ENCODE results near the gene SETBP1.

The SETBP1 gene

DNA sequence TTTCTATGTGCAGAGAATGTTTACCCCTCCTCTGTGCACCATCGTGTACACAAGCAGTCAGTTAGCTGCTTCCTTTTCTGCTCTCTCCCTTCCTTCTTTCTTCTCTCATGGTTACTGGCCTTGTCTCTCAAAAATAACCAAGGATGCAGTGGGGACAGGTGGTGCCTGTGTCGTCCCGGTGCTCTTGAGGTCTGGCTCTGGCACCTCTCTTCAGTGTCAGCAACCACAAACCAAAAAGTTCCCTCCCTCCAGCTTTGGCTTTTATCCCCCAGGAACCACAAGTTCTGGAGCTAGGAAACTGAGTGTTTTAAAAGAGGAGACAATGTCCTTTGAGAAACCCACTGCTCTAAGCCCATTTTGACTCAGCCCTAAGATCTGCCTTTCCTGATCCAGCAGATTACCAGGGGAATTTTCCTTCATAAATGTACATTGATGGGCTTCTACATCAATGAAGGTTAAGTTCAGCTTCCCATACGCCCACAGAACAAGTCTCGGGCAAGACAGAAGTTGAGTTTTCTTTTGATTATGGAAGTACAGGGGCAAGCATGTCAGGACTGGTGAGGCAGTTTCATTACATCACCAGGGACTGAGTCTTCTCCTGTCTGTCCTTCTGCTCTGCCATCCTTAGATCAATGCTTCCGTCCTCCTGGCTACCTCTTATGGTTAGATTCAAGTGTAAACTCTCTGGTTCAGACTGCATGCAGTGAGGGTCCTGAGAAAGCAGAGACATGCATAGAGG, 232.2 kb downstream of the SETBP1 start:
- H3K23ac ChIP-seq (ENCODE audit: low read length): no peak overlapping the region
- no peak for DNase-seq

DNA sequence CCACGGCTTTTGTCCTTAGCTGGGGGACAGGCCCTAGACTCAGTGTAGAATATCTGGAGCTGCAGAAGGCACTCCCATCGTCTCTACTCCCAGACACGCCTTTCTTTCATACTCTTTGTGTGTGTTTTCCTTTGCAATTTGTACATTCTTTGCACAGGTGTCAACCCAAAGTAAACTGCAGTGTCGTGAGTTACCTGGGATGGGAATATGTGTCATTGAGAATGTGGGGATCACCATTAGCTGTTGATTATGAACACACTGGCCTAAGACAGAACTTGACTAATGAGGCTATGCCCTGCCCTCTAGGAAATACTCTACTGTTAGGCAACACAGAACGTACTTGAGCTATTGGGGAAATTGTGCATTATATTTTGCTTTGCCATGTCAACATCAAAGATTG, 233.3 kb downstream of the SETBP1 start:
- Histone ChIP-seq H3K56ac (ENCODE audit: low read length) (no peak overlapping the region), H3K4me2 (ENCODE audit: low read length) (no peak overlapping the region), H3K4me3 (ENCODE audit: low read length) (no peak overlapping the region), H3K27ac (ENCODE audit: low read depth, low read length) (no peak overlapping the region), H2BK5ac (ENCODE audit: low read length) (no peak overlapping the region), H2BK15ac (replicated peaks; ENCODE audit: low read depth) (no peak overlapping the region), H3K79me1 (ENCODE audit: low read length) (no peaks in the 10 kb centered on the region), H2BK120ac (ENCODE audit: low read depth, low read length) (no peak overlapping the region), H3K9ac (ENCODE audit: low read length) (no peak overlapping the region), H4K5ac (ENCODE audit: low read length) (no peak overlapping the region), H4K8ac (ENCODE audit: low read depth, low read length) (no peak overlapping the region), H3K36me3 (ENCODE audit: control insufficient read depth, insufficient read depth, low read length) (no peaks in the 10 kb centered on the region), H3K79me2 (ENCODE audit: control insufficient read depth, insufficient read depth, low read length) (no peaks in the 10 kb centered on the region), H3K27me3 (ENCODE audit: insufficient read depth, low read length, poor library complexity) (no peaks in the 10 kb centered on the region), H3K4me1 (ENCODE audit: control insufficient read depth, low read depth, low read length) (no peaks in the 10 kb centered on the region), H3K23ac (ENCODE audit: low read length) (no peak overlapping the region), H2AK5ac (ENCODE audit: low read length) (no peak overlapping the region), H3K18ac (ENCODE audit: low read length) (no peak overlapping the region), H3K4ac (ENCODE audit: low read depth, low read length) (no peak overlapping the region)
- DNase-seq: no peak
- WGBS (ENCODE audit: extremely low coverage, insufficient coverage, low lambda C conversion rate): no CpG with 5 or more reads among the region's 5 CpGs

More for the DNA sequence above, 232.2 kb downstream of the SETBP1 start:
- H3K79me1 ChIP-seq (ENCODE audit: low read length): no peaks in the 10 kb centered on the region
- no peak overlapping the region for H3K4me2 ChIP-seq (ENCODE audit: low read length)
- H3K4ac ChIP-seq (ENCODE audit: low read depth, low read length): no peak overlapping the region
- WGBS (ENCODE audit: extremely low coverage, insufficient coverage, low lambda C conversion rate): no CpG with 5 or more reads among the region's 6 CpGs
- no peaks in the 10 kb centered on the region for H3K27me3 ChIP-seq (ENCODE audit: insufficient read depth, low read length, poor library complexity)
- H3K18ac ChIP-seq (ENCODE audit: low read length): no peak overlapping the region
- H3K36me3 ChIP-seq (ENCODE audit: control insufficient read depth, insufficient read depth, low read length): no peaks in the 10 kb centered on the region
- H3K27ac ChIP-seq (ENCODE audit: low read depth, low read length): no peak overlapping the region
- H3K4me1 ChIP-seq (ENCODE audit: control insufficient read depth, low read depth, low read length): no peaks in the 10 kb centered on the region
- no peaks in the 10 kb centered on the region for H3K79me2 ChIP-seq (ENCODE audit: control insufficient read depth, insufficient read depth, low read length)
- no peak overlapping the region for H4K5ac ChIP-seq (ENCODE audit: low read length)
- no peak overlapping the region for H2BK15ac ChIP-seq (replicated peaks; ENCODE audit: low read depth)
- no peak overlapping the region for H2BK5ac ChIP-seq (ENCODE audit: low read length)
- H3K56ac ChIP-seq (ENCODE audit: low read length): no peak overlapping the region
- no peak overlapping the region for H2AK5ac ChIP-seq (ENCODE audit: low read length)
- no peak overlapping the region for H3K4me3 ChIP-seq (ENCODE audit: low read length)
- H4K8ac ChIP-seq (ENCODE audit: low read depth, low read length): no peak overlapping the region
- no peak overlapping the region for H3K9ac ChIP-seq (ENCODE audit: low read length)
- no peak overlapping the region for H2BK120ac ChIP-seq (ENCODE audit: low read depth, low read length)

GRCh38 chr18:44915213-44915612, 234.5 kb downstream of the SETBP1 start:
- Histone ChIP-seq H3K27me3 (ENCODE audit: insufficient read depth, low read length, poor library complexity) (no peaks in the 10 kb centered on the region), H3K56ac (ENCODE audit: low read length) (no peak overlapping the region), H3K79me1 (ENCODE audit: low read length) (no peaks in the 10 kb centered on the region), H3K4ac (ENCODE audit: low read depth, low read length) (no peak overlapping the region), H3K18ac (ENCODE audit: low read length) (no peak overlapping the region), H4K5ac (ENCODE audit: low read length) (no peak overlapping the region), H3K27ac (ENCODE audit: low read depth, low read length) (no peak overlapping the region), H3K23ac (ENCODE audit: low read length) (no peak overlapping the region), H2BK120ac (ENCODE audit: low read depth, low read length) (no peak overlapping the region), H3K79me2 (ENCODE audit: control insufficient read depth, insufficient read depth, low read length) (no peaks in the 10 kb centered on the region), H2BK15ac (replicated peaks; ENCODE audit: low read depth) (no peak overlapping the region), H3K4me2 (ENCODE audit: low read length) (no peak overlapping the region), H2AK5ac (ENCODE audit: low read length) (no peak overlapping the region), H2BK5ac (ENCODE audit: low read length) (no peak overlapping the region), H4K8ac (ENCODE audit: low read depth, low read length) (no peak overlapping the region), H3K4me1 (ENCODE audit: control insufficient read depth, low read depth, low read length) (no peaks in the 10 kb centered on the region), H3K9ac (ENCODE audit: low read length) (no peak overlapping the region), H3K36me3 (ENCODE audit: control insufficient read depth, insufficient read depth, low read length) (no peaks in the 10 kb centered on the region), H3K4me3 (ENCODE audit: low read length) (no peak overlapping the region)
- no CpG with 5 or more reads among the region's 2 CpGs for WGBS (ENCODE audit: extremely low coverage, insufficient coverage, low lambda C conversion rate)
- DNase-seq: no peak

DNA sequence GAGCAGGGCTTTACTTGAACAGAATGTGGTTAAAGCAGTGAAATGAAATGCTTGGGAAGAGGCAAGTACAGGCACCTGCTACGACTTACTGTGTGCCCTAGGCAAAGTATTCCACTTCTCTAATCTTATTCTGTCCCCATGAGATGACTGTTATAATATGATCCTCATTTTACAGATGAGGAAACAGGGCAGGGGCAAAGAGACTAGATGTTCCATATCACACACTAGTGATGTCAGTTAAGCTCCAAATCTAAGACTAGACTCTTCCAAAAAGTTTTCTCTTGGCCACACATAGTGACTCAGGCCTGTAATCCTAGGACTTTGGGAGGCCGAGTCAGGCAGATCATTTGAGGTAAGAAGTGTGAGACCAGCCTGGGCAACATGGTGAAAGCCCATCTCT, 235.0 kb downstream of the SETBP1 start:
- H3K9ac ChIP-seq (ENCODE audit: low read length): no peak overlapping the region
- no peak overlapping the region for H2AK5ac ChIP-seq (ENCODE audit: low read length)
- no peaks in the 10 kb centered on the region for H3K27me3 ChIP-seq (ENCODE audit: insufficient read depth, low read length, poor library complexity)
- no peak overlapping the region for H2BK15ac ChIP-seq (replicated peaks; ENCODE audit: low read depth)
- no CpG with 5 or more reads among the region's 2 CpGs for WGBS (ENCODE audit: extremely low coverage, insufficient coverage, low lambda C conversion rate)
- H3K36me3 ChIP-seq (ENCODE audit: control insufficient read depth, insufficient read depth, low read length): no peaks in the 10 kb centered on the region
- H3K4ac ChIP-seq (ENCODE audit: low read depth, low read length): no peak overlapping the region
- no peak overlapping the region for H3K18ac ChIP-seq (ENCODE audit: low read length)
- no peak overlapping the region for H2BK5ac ChIP-seq (ENCODE audit: low read length)
- no peak overlapping the region for H3K23ac ChIP-seq (ENCODE audit: low read length)
- H3K27ac ChIP-seq (ENCODE audit: low read depth, low read length): no peak overlapping the region
- DNase-seq: no peak
- H3K79me2 ChIP-seq (ENCODE audit: control insufficient read depth, insufficient read depth, low read length): no peaks in the 10 kb centered on the region
- no peak overlapping the region for H4K5ac ChIP-seq (ENCODE audit: low read length)
- H3K4me1 ChIP-seq (ENCODE audit: control insufficient read depth, low read depth, low read length): no peaks in the 10 kb centered on the region
- H4K8ac ChIP-seq (ENCODE audit: low read depth, low read length): no peak overlapping the region
- no peaks in the 10 kb centered on the region for H3K79me1 ChIP-seq (ENCODE audit: low read length)
- no peak overlapping the region for H2BK120ac ChIP-seq (ENCODE audit: low read depth, low read length)
- no peak overlapping the region for H3K4me2 ChIP-seq (ENCODE audit: low read length)
- H3K56ac ChIP-seq (ENCODE audit: low read length): no peak overlapping the region
- no peak overlapping the region for H3K4me3 ChIP-seq (ENCODE audit: low read length)

DNA sequence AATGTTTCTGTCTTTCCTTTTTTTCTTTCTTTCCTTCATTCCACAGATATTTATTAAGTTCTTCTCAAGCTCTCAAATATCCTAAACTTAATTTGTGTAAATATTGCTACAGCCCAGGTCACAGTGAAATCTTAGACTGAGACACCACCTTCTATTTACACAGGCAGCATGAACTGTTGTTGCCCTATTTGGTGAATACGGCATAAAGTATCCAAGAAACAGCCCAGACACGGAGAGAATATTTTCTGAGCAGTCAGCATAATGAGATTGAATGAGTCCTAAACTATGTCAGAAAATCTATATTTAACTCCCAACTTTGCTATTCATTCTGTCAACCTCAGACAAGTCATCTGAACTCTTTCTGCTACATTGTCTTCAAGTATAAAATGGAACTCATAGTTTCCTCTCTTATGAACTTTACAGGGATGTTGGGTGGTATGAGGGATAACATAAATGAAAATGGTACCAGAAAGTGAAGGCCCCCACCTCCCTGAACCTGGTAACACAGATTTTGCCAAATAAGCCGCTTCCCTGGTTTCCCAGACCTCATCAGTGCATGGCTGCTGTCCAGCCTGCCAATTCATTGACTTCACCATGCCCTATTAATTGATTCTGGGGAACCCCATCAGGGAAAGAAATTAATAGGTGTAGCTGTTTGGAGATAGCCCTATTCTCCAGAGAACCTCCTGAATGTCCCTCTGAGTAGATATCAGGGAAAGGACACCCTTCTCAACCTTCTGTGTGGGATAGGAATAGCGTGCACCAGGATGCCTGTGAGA, 235.9 kb downstream of the SETBP1 start:
- Histone ChIP-seq H2AK5ac (ENCODE audit: low read length) (no peak overlapping the region), H3K4me2 (ENCODE audit: low read length) (no peak overlapping the region), H3K4me1 (ENCODE audit: control insufficient read depth, low read depth, low read length) (no peaks in the 10 kb centered on the region), H3K36me3 (ENCODE audit: control insufficient read depth, insufficient read depth, low read length) (no peaks in the 10 kb centered on the region), H4K5ac (ENCODE audit: low read length) (no peak overlapping the region), H3K23ac (ENCODE audit: low read length) (no peak overlapping the region), H3K27ac (ENCODE audit: low read depth, low read length) (no peak overlapping the region), H3K4me3 (ENCODE audit: low read length) (no peak overlapping the region), H3K79me1 (ENCODE audit: low read length) (no peaks in the 10 kb centered on the region), H3K9ac (ENCODE audit: low read length) (no peak overlapping the region), H3K56ac (ENCODE audit: low read length) (no peak overlapping the region), H2BK5ac (ENCODE audit: low read length) (no peak overlapping the region), H2BK15ac (replicated peaks; ENCODE audit: low read depth) (no peak overlapping the region), H3K4ac (ENCODE audit: low read depth, low read length) (no peak overlapping the region), H3K79me2 (ENCODE audit: control insufficient read depth, insufficient read depth, low read length) (no peaks in the 10 kb centered on the region), H4K8ac (ENCODE audit: low read depth, low read length) (no peak overlapping the region), H3K27me3 (ENCODE audit: insufficient read depth, low read length, poor library complexity) (no peaks in the 10 kb centered on the region), H3K18ac (ENCODE audit: low read length) (no peak overlapping the region), H2BK120ac (ENCODE audit: low read depth, low read length) (no peak overlapping the region)
- DNase-seq: no peak
- no CpG with 5 or more reads among the region's 4 CpGs for WGBS (ENCODE audit: extremely low coverage, insufficient coverage, low lambda C conversion rate)

Measured in mesendoderm (in vitro differentiated cells).